Astrocyte (in vitro differentiated cells and primary cell): ENCODE results near the gene SCLT1. TPM values are rescaled to one million over a fixed set of nuclear protein-coding genes. Genes with fewer than 3 reads are reported as not detected.

Experiments used
- DNase-seq: peaks from one replicate; pipeline ENCODE4 v3.0.0-alpha.2; 2010; ENCODE audit warnings: low read depth
- FAIRE-seq: peaks from 2 replicates; lab custom pipeline; 2011; peaks lifted over from hg19 to GRCh38; lab: Jason Lieb, UNC
- H2AFZ ChIP-seq: 2 replicates; pipeline ENCODE4 v1.6.0; 2012; ENCODE audit warnings: low read depth, low read length, inconsistent platforms
- H3K27ac ChIP-seq: 2 replicates; pipeline ENCODE4 v1.5.1; 2011; ENCODE audit warnings: low read depth, low read length, inconsistent platforms
- H3K27me3 ChIP-seq: 2 replicates; pipeline ENCODE4 v1.6.0; 2011; ENCODE audit warnings: low read length, inconsistent platforms; ENCODE audit not compliant: insufficient read depth
- H3K36me3 ChIP-seq: 2 replicates; pipeline ENCODE4 v1.5.1; 2011; ENCODE audit warnings: low read length, inconsistent platforms; ENCODE audit not compliant: insufficient read depth
- H3K4me1 ChIP-seq: 2 replicates; pipeline ENCODE4 v1.5.1; 2011; ENCODE audit warnings: low read length, inconsistent platforms; ENCODE audit not compliant: insufficient read depth
- H3K4me2 ChIP-seq: 2 replicates; pipeline ENCODE4 v1.6.0; 2012; ENCODE audit warnings: low read length, inconsistent platforms
- H3K4me3 ChIP-seq: 2 replicates; pipeline ENCODE4 v1.5.1; 2011; ENCODE audit warnings: low read depth, mild to moderate bottlenecking, low read length, inconsistent platforms; ENCODE audit not compliant: insufficient read depth
- H3K79me2 ChIP-seq: 2 replicates; pipeline ENCODE4 v1.6.0; 2012; ENCODE audit warnings: mild to moderate bottlenecking, low read length, inconsistent platforms; ENCODE audit not compliant: insufficient read depth
- H3K9ac ChIP-seq: 2 replicates; pipeline ENCODE4 v1.6.0; 2012; ENCODE audit warnings: mild to moderate bottlenecking, low read length, inconsistent platforms
- H3K9me3 ChIP-seq: 2 replicates; pipeline ENCODE4 v1.5.1; 2012; ENCODE audit warnings: low read depth, mild to moderate bottlenecking, low read length, inconsistent platforms; ENCODE audit not compliant: insufficient read depth
- H4K20me1 ChIP-seq: 2 replicates; pipeline ENCODE4 v1.6.0; 2012; ENCODE audit warnings: low read length, inconsistent platforms; ENCODE audit not compliant: insufficient read depth
- H3K27ac Mint-ChIP-seq: one replicate; pipeline ENCODE4 v1.8.0; 2021; ENCODE audit warnings: mild to moderate bottlenecking, mixed read lengths; ENCODE audit not compliant: unreplicated experiment
- H3K27me3 Mint-ChIP-seq: one replicate; pipeline ENCODE4 v1.8.0; 2021; ENCODE audit warnings: low read depth, mixed read lengths; ENCODE audit not compliant: unreplicated experiment
- H3K36me3 Mint-ChIP-seq: one replicate; pipeline ENCODE4 v1.8.0; 2021; ENCODE audit warnings: low read depth, mixed read lengths; ENCODE audit not compliant: unreplicated experiment
- H3K4me1 Mint-ChIP-seq: one replicate; pipeline ENCODE4 v1.8.0; 2021; ENCODE audit warnings: low read depth, mixed read lengths; ENCODE audit not compliant: unreplicated experiment
- H3K4me3 Mint-ChIP-seq: one replicate; pipeline ENCODE4 v1.8.0; 2021; ENCODE audit warnings: mild to moderate bottlenecking, moderate library complexity, mixed read lengths; ENCODE audit not compliant: unreplicated experiment
- H3K9me3 Mint-ChIP-seq: one replicate; pipeline ENCODE4 v1.8.0; 2021; ENCODE audit warnings: mild to moderate bottlenecking, mixed read lengths; ENCODE audit not compliant: unreplicated experiment
- CTCF ChIP-seq: IDR thresholded peaks from 2 replicates; pipeline ENCODE4 v1.5.1; 2011; ENCODE audit warnings: low read depth, mild to moderate bottlenecking, inconsistent platforms, low read length, moderate library complexity; ENCODE audit not compliant: insufficient read depth
- EZH2 ChIP-seq: IDR thresholded peaks from 2 replicates; pipeline ENCODE4 v1.6.1; 2012; ENCODE audit warnings: mild to moderate bottlenecking, low read length, inconsistent platforms; ENCODE audit not compliant: insufficient read depth
- total RNA-seq: library from RNA; stranded (reverse); gene quantifications from 2 replicates; pipeline ENCODE4 v1.2.1, GENCODE V29; 2021

SCLT1 gene
- total RNA-seq, 1 donor from 2014 or later, result 11.3 TPM

- H3K36me3 Mint-ChIP-seq, result peaks cover 52% of the 10 kb centered on the region
- TF ChIP-seq EZH2 (no peak), CTCF (no peak)
- Histone ChIP-seq H3K27ac (no peak overlapping the region), H3K4me2 (peak overlapping the region; percentile 56), H3K79me2 (peaks cover 15% of the 10 kb centered on the region), H3K4me3 (no peak overlapping the region), H3K27me3 (no peaks in the 10 kb centered on the region), H3K4me1 (peaks cover 29% of the 10 kb centered on the region), H4K20me1 (peaks cover 6% of the 10 kb centered on the region), H2AFZ (no peak overlapping the region), H3K9me3 (no peaks in the 10 kb centered on the region), H3K9ac (peak overlapping the region; percentile 4), H3K36me3 (peaks cover 47% of the 10 kb centered on the region)
- H3K27me3 Mint-ChIP-seq, result no peaks in the 10 kb centered on the region
- peak; percentile 78 for FAIRE-seq
- DNase-seq, result peak; percentile 90
- peaks cover 61% of the 10 kb centered on the region for H3K4me1 Mint-ChIP-seq
- H3K4me3 Mint-ChIP-seq, result no peak overlapping the region
- no peak overlapping the region for H3K27ac Mint-ChIP-seq
- H3K9me3 Mint-ChIP-seq, result no peaks in the 10 kb centered on the region
Measured at GRCh38 chr4:128858879-128859671, 234.3 kb downstream of the SCLT1 start.

GRCh38 chr4:128856246-128856645, 237.1 kb downstream of the SCLT1 start:
- peaks cover 54% of the 10 kb centered on the region for H3K36me3 ChIP-seq
- TF ChIP-seq CTCF, result no peak
- no peak for TF ChIP-seq EZH2

GRCh38 chr4:128855621-128856020, 237.7 kb downstream of the SCLT1 start:
- H3K27me3 Mint-ChIP-seq, result no peaks in the 10 kb centered on the region
- no peaks in the 10 kb centered on the region for H3K27me3 ChIP-seq
- H3K27ac ChIP-seq, result no peak overlapping the region
- peaks cover 34% of the 10 kb centered on the region for H3K4me1 ChIP-seq
- TF ChIP-seq CTCF (no peak), EZH2 (no peak)
- no peak overlapping the region for H3K4me3 ChIP-seq
- H3K4me1 Mint-ChIP-seq, result peaks cover 48% of the 10 kb centered on the region
- H3K36me3 ChIP-seq, result peaks cover 48% of the 10 kb centered on the region
- peaks cover 9% of the 10 kb centered on the region for H3K79me2 ChIP-seq
- H3K4me2 ChIP-seq, result no peak overlapping the region
- H4K20me1 ChIP-seq, result peaks cover 6% of the 10 kb centered on the region
- no peaks in the 10 kb centered on the region for H3K9me3 ChIP-seq
- no peak overlapping the region for H3K9ac ChIP-seq
- H3K36me3 Mint-ChIP-seq, result peaks cover 43% of the 10 kb centered on the region
- H3K4me3 Mint-ChIP-seq, result no peak overlapping the region
- FAIRE-seq (no peak), DNase-seq (no peak)
- no peaks in the 10 kb centered on the region for H3K9me3 Mint-ChIP-seq
- peak overlapping the region; percentile 10 for H3K27ac Mint-ChIP-seq
- no peak overlapping the region for H2AFZ ChIP-seq

More at GRCh38 chr4:128856246-128856645, 237.1 kb downstream of the SCLT1 start:
- Histone ChIP-seq H3K4me2 (no peak overlapping the region), H2AFZ (no peak overlapping the region), H3K27me3 (no peaks in the 10 kb centered on the region), H3K9me3 (no peaks in the 10 kb centered on the region), H3K79me2 (peaks cover 9% of the 10 kb centered on the region), H3K4me3 (no peak overlapping the region), H3K27ac (no peak overlapping the region), H3K9ac (no peak overlapping the region), H4K20me1 (peaks cover 6% of the 10 kb centered on the region), H3K4me1 (peaks cover 34% of the 10 kb centered on the region)
- H3K27me3 Mint-ChIP-seq, result no peaks in the 10 kb centered on the region
- peaks cover 52% of the 10 kb centered on the region for H3K4me1 Mint-ChIP-seq
- DNase-seq, result no peak
- peaks cover 44% of the 10 kb centered on the region for H3K36me3 Mint-ChIP-seq
- H3K9me3 Mint-ChIP-seq, result no peaks in the 10 kb centered on the region
- peak overlapping the region; percentile 10 for H3K27ac Mint-ChIP-seq
- H3K4me3 Mint-ChIP-seq, result no peak overlapping the region
- peak; percentile 20 for FAIRE-seq
